ENCODE data around the gene VGLL4. TPM values are rescaled to one million over a fixed set of nuclear protein-coding genes. Genes with fewer than 3 reads are reported as not detected.

VGLL4 gene
- polyA plus RNA-seq, 2 of the 4 experiments (the other 2 are of a cell fraction) = 24.7 to 28.1 TPM

DNA sequence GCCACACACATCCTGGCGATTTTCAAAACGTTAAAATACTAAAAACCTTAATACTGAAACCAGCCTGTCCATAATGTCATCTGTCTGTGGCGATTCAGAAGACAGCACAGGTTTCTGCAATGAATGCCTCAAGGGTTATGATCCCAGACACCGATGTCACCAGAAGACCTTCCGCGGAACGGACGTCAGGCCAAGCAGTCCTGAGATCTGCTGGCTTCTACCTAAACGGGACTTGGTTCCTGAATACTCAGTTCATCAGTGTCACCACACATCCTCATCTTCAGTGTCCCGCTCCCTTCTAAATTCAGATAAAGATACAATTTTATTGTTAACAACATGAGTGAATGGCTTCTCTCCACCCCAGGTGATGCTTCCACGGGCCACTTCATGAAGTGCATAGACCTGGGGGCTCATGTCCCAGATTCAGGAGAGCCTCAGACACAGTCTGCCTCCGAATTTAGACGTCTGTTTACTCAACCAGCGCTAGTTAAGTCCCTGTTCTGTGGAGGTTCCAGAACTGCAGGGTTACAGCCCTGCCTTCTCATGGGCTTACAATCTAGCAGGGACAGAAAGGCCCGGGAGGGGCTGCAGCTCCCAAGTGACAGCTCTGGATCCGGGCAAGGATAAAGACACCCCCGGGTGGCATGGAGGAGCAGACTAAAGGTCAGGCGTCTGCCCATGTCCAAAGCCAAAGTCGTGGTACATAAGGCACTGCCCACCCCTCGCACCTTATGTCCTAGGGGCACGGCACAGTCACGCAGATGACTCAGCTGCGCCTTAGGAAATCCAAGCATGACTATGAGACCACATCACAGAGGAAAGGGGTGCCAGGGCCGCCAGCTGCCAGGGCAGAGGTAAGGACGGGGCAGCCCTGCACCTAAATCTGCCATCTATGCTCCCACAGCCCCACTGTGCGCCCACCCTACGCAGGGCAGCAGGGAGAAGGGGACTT lies 75.9 kb downstream of the VGLL4 start:
- Histone ChIP-seq H3K4me1 (peaks cover 22% of the 10 kb centered on the region), H3K4me2 (peak overlapping the region; percentile 91), H3K4me3 (peak overlapping the region; percentile 26), H3K27ac (peak overlapping the region; percentile 87 to 93), H3K9me3 (no peaks in the 10 kb centered on the region)
- TF ChIP-seq, protein P1, sequence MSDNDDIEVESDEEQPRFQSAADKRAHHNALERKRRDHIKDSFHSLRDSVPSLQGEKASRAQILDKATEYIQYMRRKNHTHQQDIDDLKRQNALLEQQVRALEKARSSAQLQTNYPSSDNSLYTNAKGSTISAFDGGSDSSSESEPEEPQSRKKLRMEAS (IDR thresholded peaks at IDR 0.05) = 0 out of 2 replicates have a peak, but pooled peaks have one; percentile 36
- TF ChIP-seq CEBPB (IDR thresholded peaks at IDR 0.05) (peak in 1 of 2 experiments; percentile 50; a peak in 2 of 4 replicates), FOSL2 (IDR thresholded peaks at IDR 0.05) (peak; percentile 73), FOSL2 (CRISPR knock-in tag; IDR thresholded peaks at IDR 0.05) (peak; percentile 86), JUNB (IDR thresholded peaks at IDR 0.05) (peak; percentile 45; the same call in 1 of the 2 replicates), JUN (IDR thresholded peaks at IDR 0.05) (0 out of 5 replicates have a peak, but pooled peaks of 1 of the 2 experiments have one; percentile 28), GATA3 (IDR thresholded peaks at IDR 0.05; ENCODE audit: borderline replicate concordance) (no peak)
- FAIRE-seq = no peak
- DNase-seq (ENCODE audit: low read depth in 1 of 2, low spot score in 1 of 2) = peak; percentile 56 to 84
- ChIA-PET POLR2A (interaction anchor here (0.7 to 1.8 kb wide), 4 partner anchors 8 to 76 kb away, joined by 3 to 8 read pairs (median 3); partner anchors contain the start of gene VGLL4), CTCF (interaction anchor here (0.7 to 3.3 kb wide), 9 partner anchors 11 to 253 kb away, joined by 3 to 11 read pairs (median 4); no protein-coding TSS in a partner anchor)
- peak; percentile 77 to 82 for ATAC-seq
- 63% methylated on average over 25 of the region's 27 CpGs for WGBS (ENCODE audit: missing lambda C conversion rate)

DNA sequence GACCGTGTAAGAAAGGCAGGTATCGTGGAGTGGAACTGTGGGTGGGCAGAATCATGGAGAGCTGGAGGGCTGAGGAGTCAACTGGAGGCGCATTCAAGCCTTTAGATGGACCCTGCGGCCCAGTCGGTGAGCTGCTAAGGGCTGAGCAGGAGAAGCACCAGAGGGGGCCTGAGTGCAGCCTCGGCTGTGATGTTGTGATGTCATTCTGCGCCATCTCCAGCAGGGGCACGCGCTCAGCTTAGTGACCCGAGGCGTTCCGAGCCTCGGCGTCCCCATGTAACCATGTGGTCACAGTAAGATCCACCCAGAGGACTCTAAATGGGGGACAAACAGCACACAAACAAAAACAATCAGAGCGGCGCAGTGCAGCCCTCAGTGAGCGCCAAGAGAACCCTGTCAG lies 76.8 kb downstream of the VGLL4 start:
- H3K9me3 ChIP-seq = no peaks in the 10 kb centered on the region
- TF ChIP-seq HOXB5 (CRISPR knock-in tag; IDR thresholded peaks at IDR 0.05) (no peak), ESRRA (IDR thresholded peaks at IDR 0.05; ENCODE audit: borderline replicate concordance, low read length) (no peak), EHMT2 (IDR thresholded peaks at IDR 0.05; ENCODE audit: low read depth) (no peak), RCOR1 (IDR thresholded peaks at IDR 0.05; ENCODE audit: low read depth, low read length) (no peak), HDAC2 (IDR thresholded peaks at IDR 0.05) (no peak), SMC3 (IDR thresholded peaks at IDR 0.05) (no peak), TP53 (CRISPR knock-in tag; IDR thresholded peaks at IDR 0.05) (no peak), CBX8 (IDR thresholded peaks at IDR 0.05) (no peak), NR3C1 (IDR thresholded peaks at IDR 0.05) (no peak), POLR2AphosphoS2 (conservative IDR thresholded peaks at IDR 0.05; ENCODE audit: low read length) (no peak), HOXA7 (CRISPR knock-in tag; IDR thresholded peaks at IDR 0.05) (no peak)
- TF ChIP-seq, protein P2, sequence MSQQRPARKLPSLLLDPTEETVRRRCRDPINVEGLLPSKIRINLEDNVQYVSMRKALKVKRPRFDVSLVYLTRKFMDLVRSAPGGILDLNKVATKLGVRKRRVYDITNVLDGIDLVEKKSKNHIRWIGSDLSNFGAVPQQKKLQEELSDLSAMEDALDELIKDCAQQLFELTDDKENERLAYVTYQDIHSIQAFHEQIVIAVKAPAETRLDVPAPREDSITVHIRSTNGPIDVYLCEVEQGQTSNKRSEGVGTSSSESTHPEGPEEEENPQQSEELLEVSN (IDR thresholded peaks at IDR 0.05; ENCODE audit: borderline replicate concordance, low read depth) = no peak
- TF ChIP-seq, protein P3, sequence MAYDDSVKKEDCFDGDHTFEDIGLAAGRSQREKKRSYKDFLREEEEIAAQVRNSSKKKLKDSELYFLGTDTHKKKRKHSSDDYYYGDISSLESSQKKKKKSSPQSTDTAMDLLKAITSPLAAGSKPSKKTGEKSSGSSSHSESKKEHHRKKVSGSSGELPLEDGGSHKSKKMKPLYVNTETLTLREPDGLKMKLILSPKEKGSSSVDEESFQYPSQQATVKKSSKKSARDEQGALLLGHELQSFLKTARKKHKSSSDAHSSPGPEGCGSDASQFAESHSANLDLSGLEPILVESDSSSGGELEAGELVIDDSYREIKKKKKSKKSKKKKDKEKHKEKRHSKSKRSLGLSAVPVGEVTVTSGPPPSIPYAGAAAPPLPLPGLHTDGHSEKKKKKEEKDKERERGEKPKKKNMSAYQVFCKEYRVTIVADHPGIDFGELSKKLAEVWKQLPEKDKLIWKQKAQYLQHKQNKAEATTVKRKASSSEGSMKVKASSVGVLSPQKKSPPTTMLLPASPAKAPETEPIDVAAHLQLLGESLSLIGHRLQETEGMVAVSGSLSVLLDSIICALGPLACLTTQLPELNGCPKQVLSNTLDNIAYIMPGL (CRISPR knock-in tag; IDR thresholded peaks at IDR 0.05; ENCODE audit: borderline replicate concordance) = no peak
- TF ChIP-seq, protein P4, sequence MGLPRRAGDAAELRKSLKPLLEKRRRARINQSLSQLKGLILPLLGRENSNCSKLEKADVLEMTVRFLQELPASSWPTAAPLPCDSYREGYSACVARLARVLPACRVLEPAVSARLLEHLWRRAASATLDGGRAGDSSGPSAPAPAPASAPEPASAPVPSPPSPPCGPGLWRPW (IDR thresholded peaks at IDR 0.05) = no peak
- TF ChIP-seq, protein P5, sequence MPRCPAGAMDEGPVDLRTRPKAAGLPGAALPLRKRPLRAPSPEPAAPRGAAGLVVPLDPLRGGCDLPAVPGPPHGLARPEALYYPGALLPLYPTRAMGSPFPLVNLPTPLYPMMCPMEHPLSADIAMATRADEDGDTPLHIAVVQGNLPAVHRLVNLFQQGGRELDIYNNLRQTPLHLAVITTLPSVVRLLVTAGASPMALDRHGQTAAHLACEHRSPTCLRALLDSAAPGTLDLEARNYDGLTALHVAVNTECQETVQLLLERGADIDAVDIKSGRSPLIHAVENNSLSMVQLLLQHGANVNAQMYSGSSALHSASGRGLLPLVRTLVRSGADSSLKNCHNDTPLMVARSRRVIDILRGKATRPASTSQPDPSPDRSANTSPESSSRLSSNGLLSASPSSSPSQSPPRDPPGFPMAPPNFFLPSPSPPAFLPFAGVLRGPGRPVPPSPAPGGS (IDR thresholded peaks at IDR 0.05) = no peak
- TF ChIP-seq, protein P6, sequence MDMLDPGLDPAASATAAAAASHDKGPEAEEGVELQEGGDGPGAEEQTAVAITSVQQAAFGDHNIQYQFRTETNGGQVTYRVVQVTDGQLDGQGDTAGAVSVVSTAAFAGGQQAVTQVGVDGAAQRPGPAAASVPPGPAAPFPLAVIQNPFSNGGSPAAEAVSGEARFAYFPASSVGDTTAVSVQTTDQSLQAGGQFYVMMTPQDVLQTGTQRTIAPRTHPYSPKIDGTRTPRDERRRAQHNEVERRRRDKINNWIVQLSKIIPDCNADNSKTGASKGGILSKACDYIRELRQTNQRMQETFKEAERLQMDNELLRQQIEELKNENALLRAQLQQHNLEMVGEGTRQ (IDR thresholded peaks at IDR 0.05) = no peak
- TF ChIP-seq, protein P7, sequence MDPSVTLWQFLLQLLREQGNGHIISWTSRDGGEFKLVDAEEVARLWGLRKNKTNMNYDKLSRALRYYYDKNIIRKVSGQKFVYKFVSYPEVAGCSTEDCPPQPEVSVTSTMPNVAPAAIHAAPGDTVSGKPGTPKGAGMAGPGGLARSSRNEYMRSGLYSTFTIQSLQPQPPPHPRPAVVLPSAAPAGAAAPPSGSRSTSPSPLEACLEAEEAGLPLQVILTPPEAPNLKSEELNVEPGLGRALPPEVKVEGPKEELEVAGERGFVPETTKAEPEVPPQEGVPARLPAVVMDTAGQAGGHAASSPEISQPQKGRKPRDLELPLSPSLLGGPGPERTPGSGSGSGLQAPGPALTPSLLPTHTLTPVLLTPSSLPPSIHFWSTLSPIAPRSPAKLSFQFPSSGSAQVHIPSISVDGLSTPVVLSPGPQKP (IDR thresholded peaks at IDR 0.05; ENCODE audit: low read depth, low read length) = no peak
- CTCF ChIA-PET = interaction anchor here (2.3 to 3.3 kb wide), 2 partner anchors 10 to 33 kb away, joined by 8 to 11 read pairs; no protein-coding TSS in a partner anchor
- H3K27ac ChIP-seq = peak overlapping the region in 1 of 2 experiments; percentile 93; a peak in 2 of 6 replicates
- DNase-seq (ENCODE audit: low read depth in 1 of 2, low spot score in 1 of 2) = peak in 1 of 2 experiments; percentile 34
- H3K4me1 ChIP-seq = peaks cover 22% of the 10 kb centered on the region
- ATAC-seq = no peak; a peak in 1 of 6 replicates
- no peak for FAIRE-seq
- no peak overlapping the region for H3K4me3 ChIP-seq
- WGBS (ENCODE audit: missing lambda C conversion rate) = 93% methylated on average over 17 of the region's 17 CpGs
- POLR2A ChIA-PET = no interaction called here
- H3K4me2 ChIP-seq = no peak overlapping the region

All from A549 (cell line).